Inflammatory macrophage (primary cell): ENCODE measurements around the gene SFRP5.

Source experiments
- DNase-seq, 2 donors: peaks; one replicate each; pipeline ENCODE4 v3.0.0-alpha.2; 2020 to 2022

Gene SFRP5

GRCh38 chr10:97734021-97734420, 37.8 kb downstream of the SFRP5 start:
- no peak for DNase-seq

- no peak for DNase-seq
These were observed 38.5 kb downstream of the SFRP5 start for GRCh38 chr10:97733256-97733655.

- DNase-seq: no peak
These were observed 39.8 kb downstream of the SFRP5 start for GRCh38 chr10:97732052-97732359.

GRCh38 chr10:97731346-97732051, 40.3 kb downstream of the SFRP5 start:
- peak; percentile 70 to 76 for DNase-seq

DNA sequence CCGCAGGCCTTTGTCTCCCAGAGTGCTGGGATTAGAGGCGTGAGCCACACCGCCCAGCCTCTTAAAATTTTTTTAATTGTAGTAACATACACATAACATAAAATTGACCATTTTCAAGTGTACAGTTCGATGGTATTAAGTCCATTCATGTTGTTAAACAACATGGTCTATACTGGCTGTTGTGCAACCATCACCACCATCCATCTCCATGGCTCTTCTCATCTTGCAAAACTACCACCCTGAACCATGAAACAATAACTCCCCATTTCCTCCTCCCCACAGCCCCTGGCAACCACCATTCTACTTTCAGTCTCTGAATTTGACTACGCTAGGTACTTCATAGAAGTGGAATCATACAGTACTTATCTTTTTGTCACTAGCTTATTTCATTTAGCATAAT, 42.8 kb downstream of the SFRP5 start:
- no peak for DNase-seq

GRCh38 chr10:97726636-97727178, 45.1 kb downstream of the SFRP5 start:
- no peak for DNase-seq

GRCh38 chr10:97724341-97724941, 47.4 kb downstream of the SFRP5 start:
- DNase-seq: peak; percentile 91 to 94

GRCh38 chr10:97723001-97723400, 48.8 kb downstream of the SFRP5 start:
- DNase-seq: peak; percentile 41 to 49

DNA sequence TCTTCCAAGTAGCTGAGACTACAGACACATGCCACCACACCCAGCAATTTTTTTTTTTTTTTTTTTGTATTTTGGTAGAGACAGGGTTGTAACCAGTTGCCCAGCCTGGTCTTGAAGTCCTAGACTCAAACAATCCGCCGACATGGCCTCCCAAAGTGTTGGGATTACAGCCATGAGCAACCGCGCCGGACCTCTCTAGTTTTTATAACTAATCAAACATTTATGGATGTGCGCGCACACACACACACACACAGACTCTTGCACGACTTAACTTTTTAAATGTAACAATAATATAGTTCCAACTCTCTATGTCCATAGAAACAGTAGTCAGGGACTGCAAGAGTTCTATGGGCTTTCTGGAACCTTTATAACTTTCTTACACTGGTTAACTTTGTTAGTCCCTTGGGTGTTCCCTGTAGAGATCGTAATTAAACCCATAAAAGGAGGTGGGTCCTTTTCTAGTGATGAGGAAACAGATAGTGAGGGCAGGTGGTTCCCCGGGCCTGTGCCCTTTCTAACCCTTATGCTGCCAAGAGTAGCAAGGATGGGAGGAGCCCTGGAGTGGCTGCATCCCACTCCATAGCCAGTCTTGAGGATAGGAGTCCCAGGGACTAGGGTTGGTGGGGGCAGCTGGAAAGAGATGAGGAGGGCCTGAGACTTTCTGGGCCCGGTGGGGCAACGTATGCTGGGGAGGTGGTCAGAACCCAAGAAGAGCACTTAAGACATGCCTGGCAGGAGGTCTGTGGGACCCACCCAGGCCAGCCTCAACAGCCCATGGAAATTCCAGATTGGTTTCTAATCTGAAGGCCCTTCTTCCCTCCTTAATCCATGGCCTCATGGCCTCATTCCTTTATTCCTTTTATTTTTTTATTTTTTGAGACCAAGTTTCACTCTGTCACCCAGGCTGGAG, 49.7 kb downstream of the SFRP5 start:
- no peak for DNase-seq

GRCh38 chr10:97719602-97720001, 52.2 kb downstream of the SFRP5 start:
- no peak for DNase-seq

- no peak for DNase-seq
These were observed 53.1 kb downstream of the SFRP5 start for GRCh38 chr10:97718659-97719142.

DNA sequence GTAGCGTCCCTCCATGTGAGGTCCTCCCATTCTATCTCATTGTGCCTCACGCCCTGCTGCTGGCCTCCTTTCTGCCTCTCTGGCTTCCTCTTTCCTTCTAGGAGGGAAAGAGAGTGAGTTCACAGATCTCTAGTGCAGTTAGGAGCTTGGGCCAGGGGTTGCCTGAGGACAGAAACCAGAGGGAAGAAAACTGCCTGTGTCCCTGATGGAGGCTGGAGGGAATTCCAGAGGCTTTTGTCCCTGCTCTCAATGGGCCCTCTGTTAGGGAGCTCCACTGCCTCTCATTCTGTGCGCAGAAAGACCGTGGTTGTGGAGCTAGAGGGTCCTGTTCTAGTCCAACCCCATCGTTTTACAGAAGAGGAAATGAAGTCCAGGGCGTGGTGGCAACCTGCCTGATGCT, 53.6 kb downstream of the SFRP5 start:
- peak; percentile 25 to 54 for DNase-seq

GRCh38 chr10:97717627-97718026, 54.2 kb downstream of the SFRP5 start:
- no peak for DNase-seq
